Ectodermal cell (in vitro differentiated cells): ENCODE results near the gene STXBP4. TPM values are rescaled to one million over a fixed set of nuclear protein-coding genes. Genes with fewer than 3 reads are reported as not detected.

ENCODE experiments used
- H3K27ac ChIP-seq: 2 replicates; pipeline ENCODE4 v1.7.0; 2013; ENCODE audit warnings: mild to moderate bottlenecking, low read depth, low read length; ENCODE audit not compliant: insufficient read depth, poor library complexity, severe bottlenecking
- H3K27me3 ChIP-seq: 2 replicates; pipeline ENCODE4 v1.7.0; 2013; ENCODE audit warnings: mild to moderate bottlenecking, low read length; ENCODE audit not compliant: insufficient read depth, control insufficient read depth, poor library complexity, severe bottlenecking
- H3K36me3 ChIP-seq: one replicate; pipeline ENCODE4 v1.7.0; 2013; ENCODE audit warnings: low read length; ENCODE audit not compliant: control insufficient read depth, insufficient read depth
- H3K4me1 ChIP-seq: one replicate; pipeline ENCODE4 v1.7.0; 2013; ENCODE audit warnings: low read length; ENCODE audit not compliant: control insufficient read depth, insufficient read depth
- H3K4me3 ChIP-seq: 2 replicates; pipeline ENCODE4 v1.7.0; 2013; ENCODE audit warnings: low read depth, low read length, control low read depth; ENCODE audit not compliant: insufficient read depth
- H3K9me3 ChIP-seq: 2 replicates; pipeline ENCODE4 v1.7.0; 2013; ENCODE audit warnings: mild to moderate bottlenecking, low read length, moderate library complexity; ENCODE audit not compliant: control insufficient read depth
- WGBS, 2 experiments: methylation state at CpG; one replicate each; pipeline ENCODE4 v1.1.7; 2013; ENCODE audit warnings: missing lambda C conversion rate in 2 of 2; 5-methylcytosine and 5-hydroxymethylcytosine counted together
- polyA plus RNA-seq, 4 experiments: library from polyadenylated mRNA; stranded (reverse); fragments of 50-300 nt; gene quantifications; one replicate each; pipeline ENCODE4 v1.2.3, GENCODE V29; 2013

STXBP4 gene
- polyA plus RNA-seq (2013, experiment 1 of 4): 17.8 TPM
- polyA plus RNA-seq (2013, experiment 2 of 4): 20.3 TPM
- polyA plus RNA-seq (2013, experiment 3 of 4): 13.4 TPM
- polyA plus RNA-seq (2013, experiment 4 of 4): 15.0 TPM

GRCh38 chr17:54968262-54968987, at the start of gene STXBP4, which contains the start of gene COX11:
STXBP4 (plus strand) TSS chr17:54968765; CDS start chr17:54986220, 17,455 bp downstream.
COX11 (minus strand) TSS chr17:54968654; CDS start chr17:54968646, 8 bp downstream.
- WGBS, 2 experiments: 0% methylated on average over 57 of the region's 57 CpGs
- H3K27ac ChIP-seq: peak within 1 kb of the TSS; percentile 58
- peaks cover 12% of the 10 kb centered on the region for H3K36me3 ChIP-seq
- no peaks in the 10 kb centered on the region for H3K27me3 ChIP-seq
- H3K4me3 ChIP-seq: peak within 1 kb of the TSS; percentile 81
- peaks cover 9% of the 10 kb centered on the region for H3K4me1 ChIP-seq
- H3K9me3 ChIP-seq: no peaks in the 10 kb centered on the region

- Histone ChIP-seq H3K4me3 (no peak overlapping the region), H3K27ac (no peak overlapping the region), H3K36me3 (peaks cover 34% of the 10 kb centered on the region), H3K9me3 (no peaks in the 10 kb centered on the region), H3K4me1 (no peaks in the 10 kb centered on the region), H3K27me3 (no peaks in the 10 kb centered on the region)
Measured at GRCh38 chr17:54919425-54919824, 49.1 kb upstream of the STXBP4 start.

- H3K27me3 ChIP-seq: no peaks in the 10 kb centered on the region
- H3K9me3 ChIP-seq: no peaks in the 10 kb centered on the region
- no peak overlapping the region for H3K27ac ChIP-seq
- peaks cover 22% of the 10 kb centered on the region for H3K36me3 ChIP-seq
- H3K4me3 ChIP-seq: no peak overlapping the region
- no peaks in the 10 kb centered on the region for H3K4me1 ChIP-seq
- 95 to 98% methylated on average over 6 of the region's 6 CpGs for WGBS, 2 experiments
Measured at GRCh38 chr17:54920819-54921218, 47.7 kb upstream of the STXBP4 start.

GRCh38 chr17:54924405-54924804, 44.2 kb upstream of the STXBP4 start:
- Histone ChIP-seq H3K4me1 (no peaks in the 10 kb centered on the region), H3K36me3 (peaks cover 7% of the 10 kb centered on the region), H3K4me3 (no peak overlapping the region), H3K9me3 (no peaks in the 10 kb centered on the region), H3K27me3 (no peaks in the 10 kb centered on the region), H3K27ac (no peak overlapping the region)
- 93 to 95% methylated on average over 5 of the region's 5 CpGs for WGBS, 2 experiments

GRCh38 chr17:54927525-54927924, 41.0 kb upstream of the STXBP4 start:
- H3K4me3 ChIP-seq: no peak overlapping the region
- 94 to 95% methylated on average over 3 of the region's 3 CpGs for WGBS, 2 experiments
- no peaks in the 10 kb centered on the region for H3K4me1 ChIP-seq
- no peaks in the 10 kb centered on the region for H3K9me3 ChIP-seq
- no peak overlapping the region for H3K27ac ChIP-seq
- no peaks in the 10 kb centered on the region for H3K27me3 ChIP-seq
- peaks cover 22% of the 10 kb centered on the region for H3K36me3 ChIP-seq

GRCh38 chr17:54932711-54933110, 35.9 kb upstream of the STXBP4 start:
- Histone ChIP-seq H3K36me3 (peaks cover 41% of the 10 kb centered on the region), H3K27me3 (no peaks in the 10 kb centered on the region), H3K9me3 (no peaks in the 10 kb centered on the region), H3K4me3 (no peak overlapping the region), H3K27ac (no peak overlapping the region), H3K4me1 (no peaks in the 10 kb centered on the region)
- 54 to 60% methylated on average over 1 of the region's 1 CpG for WGBS, 2 experiments

- Histone ChIP-seq H3K4me1 (no peaks in the 10 kb centered on the region), H3K27ac (no peak overlapping the region), H3K9me3 (no peaks in the 10 kb centered on the region), H3K27me3 (no peaks in the 10 kb centered on the region), H3K4me3 (no peak overlapping the region), H3K36me3 (peaks cover 35% of the 10 kb centered on the region)
- 91 to 96% methylated on average over 3 of the region's 3 CpGs for WGBS, 2 experiments
Measured at GRCh38 chr17:54933921-54934320, 34.6 kb upstream of the STXBP4 start.

GRCh38 chr17:54935471-54935870, 33.1 kb upstream of the STXBP4 start:
- H3K4me3 ChIP-seq: no peak overlapping the region
- H3K9me3 ChIP-seq: no peaks in the 10 kb centered on the region
- no peaks in the 10 kb centered on the region for H3K27me3 ChIP-seq
- H3K4me1 ChIP-seq: no peaks in the 10 kb centered on the region
- 91 to 92% methylated on average over 5 of the region's 5 CpGs for WGBS, 2 experiments
- no peak overlapping the region for H3K27ac ChIP-seq
- H3K36me3 ChIP-seq: peaks cover 27% of the 10 kb centered on the region

GRCh38 chr17:54937018-54937417, 31.5 kb upstream of the STXBP4 start:
- no peaks in the 10 kb centered on the region for H3K27me3 ChIP-seq
- H3K27ac ChIP-seq: no peak overlapping the region
- H3K4me1 ChIP-seq: no peaks in the 10 kb centered on the region
- H3K4me3 ChIP-seq: no peak overlapping the region
- 94% methylated on average over 5 of the region's 5 CpGs for WGBS, 2 experiments
- peaks cover 20% of the 10 kb centered on the region for H3K36me3 ChIP-seq
- no peaks in the 10 kb centered on the region for H3K9me3 ChIP-seq

GRCh38 chr17:54937426-54937825, 31.1 kb upstream of the STXBP4 start:
- no peak overlapping the region for H3K4me3 ChIP-seq
- no peaks in the 10 kb centered on the region for H3K27me3 ChIP-seq
- no peaks in the 10 kb centered on the region for H3K9me3 ChIP-seq
- H3K4me1 ChIP-seq: no peaks in the 10 kb centered on the region
- WGBS, 2 experiments: 100% methylated on average over 1 of the region's 1 CpG
- peaks cover 20% of the 10 kb centered on the region for H3K36me3 ChIP-seq
- H3K27ac ChIP-seq: no peak overlapping the region
